SK-N-SH (cell line): ENCODE results near the gene GLRA1. TPM values are rescaled to one million over a fixed set of nuclear protein-coding genes. Genes with fewer than 3 reads are reported as not detected.

ENCODE experiments used
- CTCF ChIA-PET: fragments of 300-600, 350-600 bp; formaldehyde crosslinking; extraction: SDS; loops from one replicate; lab custom pipeline; 2021; lab: Yijun Ruan, JAX
- POLR2A ChIA-PET: fragments of 350-600 bp; sonication (Branson Sonifier 250); formaldehyde crosslinking; extraction: SDS; loops from one replicate; lab custom pipeline; 2020; ENCODE audit warnings: antibody characterized with exemption, inconsistent platforms; lab: Yijun Ruan, JAX
- DNase-seq: peaks from one replicate; pipeline ENCODE4 v3.0.0; 2012
- H2AFZ ChIP-seq: fragments of 200-600 bp; sonication (generic); 2 replicates; pipeline ENCODE4 v1.8.1; 2016; ENCODE audit warnings: antibody characterized with exemption, mild to moderate bottlenecking, low read depth
- H3F3A ChIP-seq: fragments of 200-600 bp; sonication (generic); replicated peaks from 2 replicates; pipeline ENCODE3; 2016; ENCODE audit warnings: antibody characterized with exemption, mild to moderate bottlenecking; ENCODE audit not compliant: insufficient read depth
- H3K27ac ChIP-seq, 2 experiments: fragments of 200-500 bp in 1 of 2; fragments of 200-600 bp in 1 of 2; sonication (Bioruptor generic) in 1 of 2; sonication (generic), shearing (Covaris generic) in 1 of 2; 2 replicates each; pipeline versions ENCODE4 v1.5.1 to v1.6.1; 2014 to 2016; ENCODE audit warnings: low read depth in 2 of 2, inconsistent platforms in 1 of 2, low read length in 1 of 2, mild to moderate bottlenecking in 1 of 2, mixed read lengths in 1 of 2
- H3K27me3 ChIP-seq: fragments of 200-600 bp; sonication (generic), shearing (Covaris generic); 2 replicates; pipeline ENCODE4 v1.6.1; 2016; ENCODE audit warnings: mixed run types; ENCODE audit not compliant: insufficient read depth
- H3K36me3 ChIP-seq, 2 experiments: fragments of 200-500 bp in 1 of 2; fragments of 200-600 bp in 1 of 2; sonication (Bioruptor generic) in 1 of 2; sonication (generic) in 1 of 2; replicated peaks in 1 of 2; 2 replicates each; pipeline versions ENCODE3 to v1.5.1; 2014 to 2016; ENCODE audit warnings: low read length in 1 of 2, mild to moderate bottlenecking in 1 of 2; ENCODE audit not compliant: insufficient read depth in 2 of 2, control insufficient read depth in 1 of 2
- H3K4me1 ChIP-seq, 2 experiments: fragments of 200-500 bp in 1 of 2; fragments of 200-600 bp in 1 of 2; sonication (Bioruptor generic) in 1 of 2; sonication (generic), shearing (Covaris generic) in 1 of 2; 2 replicates each; pipeline versions ENCODE4 v1.5.1 to v1.6.1; 2014 to 2016; ENCODE audit warnings: low read depth in 1 of 2, low read length in 1 of 2, mixed run types in 1 of 2; ENCODE audit not compliant: insufficient read depth in 2 of 2, control insufficient read depth in 1 of 2
- H3K4me2 ChIP-seq: fragments of 200-600 bp; sonication (generic), shearing (Covaris generic); 2 replicates; pipeline ENCODE4 v1.6.1; 2017; ENCODE audit warnings: mixed run types
- H3K4me3 ChIP-seq, 2 experiments: fragments of 200-500 bp in 1 of 2; fragments of 200-600 bp in 1 of 2; sonication (Bioruptor generic) in 1 of 2; sonication (generic), shearing (Covaris generic) in 1 of 2; 2 replicates each; pipeline versions ENCODE4 v1.5.1 to v1.8.1; 2014 to 2016; ENCODE audit warnings: low read depth in 2 of 2, inconsistent platforms in 1 of 2, low read length in 1 of 2, mild to moderate bottlenecking in 1 of 2, mixed read lengths in 1 of 2, moderate library complexity in 1 of 2
- H3K79me2 ChIP-seq: fragments of 200-600 bp; sonication (generic); 2 replicates; pipeline ENCODE4 v1.8.1; 2017; ENCODE audit warnings: mild to moderate bottlenecking; ENCODE audit not compliant: insufficient read depth
- H3K9ac ChIP-seq: fragments of 200-600 bp; sonication (generic); 2 replicates; pipeline ENCODE4 v1.6.1; 2017; ENCODE audit warnings: mixed run types
- H3K9me2 ChIP-seq: fragments of 200-600 bp; sonication (generic); 2 replicates; pipeline ENCODE4 v1.6.1; 2017; ENCODE audit warnings: mixed run types
- H3K9me3 ChIP-seq: fragments of 200-600 bp; sonication (generic); 2 replicates; pipeline ENCODE4 v1.6.1; 2017; ENCODE audit warnings: mixed run types, mild to moderate bottlenecking, moderate library complexity
- H4K20me1 ChIP-seq: fragments of 200-600 bp; sonication (generic); 2 replicates; pipeline ENCODE4 v1.6.1; 2017; ENCODE audit warnings: mild to moderate bottlenecking, mixed run types; ENCODE audit not compliant: insufficient read depth
- CHD2 ChIP-seq: fragments of 150-350 bp; IDR thresholded peaks from 2 replicates; pipeline ENCODE4 v1.6.1; 2018; ENCODE audit warnings: low read length; ENCODE audit not compliant: partially characterized antibody
- FOSL2 ChIP-seq: IDR thresholded peaks from 2 replicates; pipeline ENCODE4 v1.4.0; 2012; ENCODE audit warnings: low read depth, mild to moderate bottlenecking, moderate library complexity, borderline replicate concordance
- MXI1 ChIP-seq: IDR thresholded peaks from 2 replicates; pipeline ENCODE4 v1.6.1; 2012; ENCODE audit warnings: mild to moderate bottlenecking, low read depth, low read length, improper control_type of control experiment
- NFIC ChIP-seq: IDR thresholded peaks from 2 replicates; pipeline ENCODE4 v1.4.0; 2012; ENCODE audit warnings: borderline replicate concordance
- PBX3 ChIP-seq: IDR thresholded peaks from 2 replicates; pipeline ENCODE4; 2012
- RAD21 ChIP-seq: IDR thresholded peaks from 2 replicates; pipeline ENCODE4 v1.6.1; 2012; ENCODE audit warnings: mild to moderate bottlenecking, low read length
- REST ChIP-seq: IDR thresholded peaks from 2 replicates; pipeline ENCODE4 v1.6.1; 2012; ENCODE audit warnings: mild to moderate bottlenecking, low read depth, low read length, moderate library complexity
- RFX5 ChIP-seq: IDR thresholded peaks from 2 replicates; pipeline ENCODE4 v1.6.1; 2012; ENCODE audit warnings: mild to moderate bottlenecking, improper control_type of control experiment, low read length
- SIN3A ChIP-seq: IDR thresholded peaks from 2 replicates; pipeline ENCODE4 v1.6.1; 2012; ENCODE audit warnings: low read depth, mild to moderate bottlenecking, low read length, moderate library complexity, borderline replicate concordance
- USF1 ChIP-seq: IDR thresholded peaks from 2 replicates; pipeline ENCODE4 v1.4.0; 2012; ENCODE audit warnings: low read depth, borderline replicate concordance
- ZBTB33 ChIP-seq: IDR thresholded peaks from 2 replicates; pipeline ENCODE4 v1.4.0; 2012; ENCODE audit warnings: low read depth, borderline replicate concordance
- polyA plus RNA-seq, 3 experiments: library from polyadenylated mRNA; depleted of rRNA; stranded (reverse); fragments of >200 nt; gene quantifications; 2 replicates each; pipeline ENCODE4 v1.2.3, GENCODE V29; 2012

The GLRA1 gene
- polyA plus RNA-seq, 1 of the 3 experiments (the other 2 are of a cell fraction): not detected

- H4K20me1 ChIP-seq: no peaks in the 10 kb centered on the region
- 0 out of 2 replicates have a peak, but pooled peaks cover 5% of the 10 kb centered on the region for H3K27me3 ChIP-seq
- no peaks in the 10 kb centered on the region for H3K9me2 ChIP-seq
- H3K27ac ChIP-seq: no peak overlapping the region
- H3K4me1 ChIP-seq: peaks cover 0 to 4% of the 10 kb centered on the region in 2 experiments; a peak in 1 of 4 replicates
- H3K9me3 ChIP-seq: no peaks in the 10 kb centered on the region
- no peak overlapping the region for H3K4me3 ChIP-seq
- H3K9ac ChIP-seq: no peak overlapping the region
- ChIA-PET CTCF (no interaction called here), POLR2A (no interaction called here)
- no peaks in the 10 kb centered on the region for H3K79me2 ChIP-seq
- no peak for DNase-seq
- H3K36me3 ChIP-seq: no peaks in the 10 kb centered on the region
- no peak overlapping the region for H2AFZ ChIP-seq
- H3K4me2 ChIP-seq: no peak overlapping the region
- H3F3A ChIP-seq: no peaks in the 10 kb centered on the region
- no peak for TF ChIP-seq REST
- TF ChIP-seq NFIC: no peak
- no peak for TF ChIP-seq FOSL2
- TF ChIP-seq RAD21: no peak
- TF ChIP-seq SIN3A: no peak
- TF ChIP-seq RFX5: no peak
- TF ChIP-seq CHD2: no peak
- no peak for TF ChIP-seq MXI1
- no peak for TF ChIP-seq PBX3
- TF ChIP-seq USF1: no peak
- TF ChIP-seq ZBTB33: no peak
These were observed 13.6 kb downstream of the GLRA1 start for GRCh38 chr5:151911011-151911410.
